GM15510 (cell line): Measurements from ENCODE around the gene PLPP7.

Experiments
- POLR2A ChIP-seq: IDR thresholded peaks from 3 replicates; pipeline ENCODE4 v1.6.1; 2011; ENCODE audit warnings: borderline replicate concordance; ENCODE audit not compliant: insufficient read length; ENCODE audit errors: extremely low read depth

PLPP7 gene

GRCh38 chr9:131347376-131348020 is 58.0 kb downstream of the PLPP7 start:
- TF ChIP-seq POLR2A, result no peak

- TF ChIP-seq POLR2A, result no peak
Measured at GRCh38 chr9:131348631-131349521, 59.4 kb downstream of the PLPP7 start.

GRCh38 chr9:131349522-131349880 is 60.0 kb downstream of the PLPP7 start:
- no peak for TF ChIP-seq POLR2A

- TF ChIP-seq POLR2A, result no peak
Measured at GRCh38 chr9:131349881-131350563, 60.5 kb downstream of the PLPP7 start.

GRCh38 chr9:131358556-131358955 is 69.0 kb downstream of the PLPP7 start:
- no peak for TF ChIP-seq POLR2A
